NCI-H2107 treated with DMSO at 0.1 percent for 48 hours (cell line): ENCODE results near the gene CTBP1.

Source experiments
- DNase-seq: peaks from one replicate; lab custom pipeline; 2025; ENCODE audit not compliant: unreplicated experiment; lab: John Stamatoyannopoulos, UW

Gene CTBP1

DNA sequence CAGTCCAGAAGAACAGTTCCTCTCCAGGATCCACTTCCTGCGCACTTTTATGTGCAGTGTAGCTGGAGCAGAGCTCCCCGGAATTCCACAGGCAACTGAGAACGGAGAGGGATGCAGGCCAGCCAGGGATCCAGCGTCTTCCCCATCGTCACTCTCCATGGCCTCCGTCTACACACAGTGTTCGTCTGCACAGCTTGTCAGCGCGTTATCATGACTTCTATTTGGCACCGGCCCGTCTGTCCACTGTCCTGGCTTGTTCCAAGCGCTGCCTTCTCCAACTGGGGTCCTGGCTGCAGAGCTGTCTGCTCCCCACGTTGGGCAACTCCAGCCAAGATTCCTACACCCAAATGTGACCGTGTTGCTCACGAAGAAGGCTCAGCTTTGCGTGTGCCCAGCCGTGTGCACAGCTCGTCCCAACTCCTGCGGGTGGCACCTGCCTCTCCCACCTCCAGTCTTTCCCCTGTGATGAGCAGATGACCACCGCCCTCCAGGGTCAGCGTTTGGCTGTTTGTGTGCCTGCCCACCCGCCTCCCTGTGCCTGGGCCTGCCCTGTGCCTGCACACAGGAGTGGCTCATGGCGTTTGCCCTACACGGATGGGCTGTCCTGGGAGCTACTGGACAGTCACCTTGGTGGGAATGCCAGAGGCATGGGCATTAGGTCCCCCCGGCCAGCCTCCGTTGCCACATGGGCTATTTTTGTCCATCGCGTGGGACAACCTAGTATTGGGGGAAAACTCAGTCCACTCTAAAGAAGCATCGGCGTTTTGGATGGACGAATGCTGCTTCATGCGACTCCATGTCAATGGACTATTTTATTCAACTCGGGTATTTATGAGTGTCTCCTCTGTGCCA, 2.2 kb upstream of the CTBP1 start:
- DNase-seq, result no peak

DNA sequence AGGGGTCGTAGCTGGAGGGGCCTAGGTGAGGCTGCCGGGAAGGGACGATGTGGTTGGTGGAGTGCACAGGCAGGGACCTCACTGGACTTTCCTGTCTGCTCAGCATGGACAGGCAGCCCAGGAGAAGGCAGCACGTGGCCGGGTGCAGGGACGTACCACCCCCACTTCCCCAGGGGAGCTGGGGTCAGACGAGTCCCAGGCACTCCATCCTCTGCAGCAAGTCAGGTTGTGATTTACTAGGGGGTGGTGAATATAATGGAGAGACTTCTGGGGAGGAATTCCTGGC, 1.5 kb upstream of the CTBP1 start:
- no peak for DNase-seq

DNA sequence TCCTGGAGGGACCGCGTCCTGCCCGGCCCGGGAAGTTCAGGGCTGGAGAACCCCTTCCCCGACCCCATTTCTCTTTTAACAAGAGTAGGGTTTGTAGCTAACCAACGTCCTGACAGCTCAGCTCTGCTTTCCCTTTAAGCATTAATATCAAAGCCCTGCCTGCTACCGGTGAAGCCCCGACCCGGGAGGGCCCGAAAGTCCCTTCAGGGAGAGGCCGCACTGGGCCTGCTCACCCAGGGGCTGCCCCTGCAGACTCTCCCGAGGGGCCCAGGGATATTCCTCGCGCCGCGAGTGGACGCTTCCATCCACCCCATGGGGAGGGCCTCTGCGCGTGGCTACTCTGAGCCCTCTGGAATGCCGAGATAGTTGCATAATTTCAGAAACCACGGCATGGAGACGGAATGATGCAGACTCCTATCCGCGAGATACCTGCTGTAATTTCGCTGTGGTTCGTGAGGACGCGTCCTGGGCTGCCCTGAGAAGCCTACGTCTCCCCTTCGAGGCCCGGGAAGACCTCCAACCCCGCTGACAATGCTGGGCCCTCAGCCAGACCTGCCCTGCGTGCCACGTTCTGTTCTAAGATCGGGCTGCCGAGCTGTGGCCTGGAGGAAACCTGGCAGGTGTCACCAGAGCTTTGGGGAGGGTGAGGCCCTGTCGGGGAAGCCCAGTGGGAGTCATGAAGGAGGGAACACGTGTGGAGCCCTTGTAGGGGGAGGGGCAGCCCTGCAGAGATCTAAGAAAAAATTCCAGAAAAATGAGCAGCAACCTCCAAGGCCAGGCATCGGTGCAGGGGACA, 999 bp upstream of the CTBP1 start:
- DNase-seq, result no peak

DNA sequence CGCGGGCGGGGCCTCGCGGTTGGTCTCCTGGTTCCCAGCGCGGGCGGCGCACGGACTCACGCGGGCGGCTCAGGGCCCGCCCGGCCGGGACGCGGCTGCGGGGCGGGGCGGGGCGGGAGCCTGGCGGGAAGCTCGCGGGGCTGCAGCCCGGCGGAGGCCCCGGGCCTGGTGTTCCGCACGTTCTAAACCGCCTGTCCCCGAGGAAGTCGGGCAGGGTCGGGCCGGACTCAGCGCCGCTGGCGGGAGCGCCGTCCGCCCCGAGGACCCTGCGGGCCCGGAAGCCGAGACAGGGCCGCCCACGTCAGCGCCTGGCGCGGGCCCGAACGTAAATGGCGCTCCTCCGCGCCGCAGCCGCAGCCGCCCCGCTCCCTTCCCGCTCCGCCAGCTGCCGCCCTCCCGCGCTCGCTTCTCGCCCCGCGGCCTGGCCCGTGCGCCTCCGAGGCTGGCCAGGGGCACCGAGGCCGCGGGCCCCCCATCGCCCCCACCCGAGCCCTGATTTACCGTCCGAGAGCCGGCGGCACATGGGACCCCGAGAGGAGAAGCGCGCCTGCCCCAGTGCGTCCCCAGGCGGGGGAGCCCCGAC, 309 bp upstream of the CTBP1 start:
- DNase-seq, result no peak

DNA sequence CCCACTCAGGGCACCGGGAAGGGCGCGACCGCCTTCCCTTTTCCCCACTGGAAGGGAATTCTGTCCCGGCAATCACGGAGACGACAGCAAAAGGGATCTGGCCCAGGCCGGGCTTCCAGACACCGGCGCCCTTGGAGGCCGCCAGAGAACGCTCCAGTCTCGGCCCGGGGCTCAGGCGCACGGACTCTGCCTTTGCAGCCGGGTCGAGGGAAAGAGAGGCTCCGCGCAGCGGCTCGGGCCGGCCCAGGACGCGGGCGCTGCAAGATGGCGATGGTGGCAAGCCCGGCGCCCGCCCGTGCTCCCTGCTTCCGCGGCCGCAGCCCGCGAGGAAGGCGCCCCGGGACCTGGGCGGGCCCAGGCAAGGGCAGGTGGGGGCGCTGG, 1.1 kb downstream of the CTBP1 start:
- no peak for DNase-seq

DNA sequence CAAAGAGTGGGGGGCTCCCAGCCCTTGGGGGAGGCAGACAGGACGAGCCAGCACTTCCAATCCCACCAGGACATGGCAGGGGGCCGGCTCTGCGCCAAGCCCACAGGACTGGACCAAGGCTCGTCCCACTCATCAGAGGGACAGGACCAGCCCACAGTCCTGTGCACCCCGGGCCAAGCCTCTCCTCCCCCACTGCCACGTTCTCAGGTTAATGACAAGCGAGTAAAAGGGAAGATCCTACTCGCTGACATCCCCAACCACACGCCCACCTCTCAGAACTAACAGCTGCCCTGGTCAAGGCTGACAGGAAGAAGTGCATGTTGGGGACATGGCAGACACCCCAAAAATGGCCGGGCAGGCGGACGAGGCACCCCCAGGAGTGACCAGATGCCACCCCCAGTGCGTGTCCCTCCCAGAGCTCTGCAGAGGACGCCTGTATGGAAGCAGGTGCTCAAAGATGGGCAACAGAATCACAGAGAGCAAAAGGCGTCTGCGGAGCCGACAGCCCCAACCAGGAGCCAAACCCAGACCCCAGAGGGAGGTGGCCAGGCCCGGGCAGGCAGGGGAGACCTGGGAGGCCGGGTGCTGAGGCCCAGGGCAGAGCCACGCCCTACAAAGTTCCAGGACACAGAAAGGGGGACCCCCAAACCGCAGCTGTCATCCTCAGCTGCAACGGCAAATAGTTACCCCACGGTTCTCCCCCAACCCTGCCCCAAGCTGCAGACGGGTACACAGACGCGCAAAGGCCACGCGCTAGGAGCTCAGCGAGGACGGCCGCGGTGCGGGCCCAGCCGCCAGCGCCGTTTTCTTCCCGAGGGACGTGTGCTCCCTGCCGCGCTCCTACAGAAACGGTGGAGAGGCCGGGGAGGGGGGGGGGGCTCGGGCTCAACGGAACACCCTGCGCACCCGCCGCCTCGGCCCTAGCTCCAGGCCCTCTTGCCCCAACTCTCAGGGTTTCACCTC, 1.7 kb downstream of the CTBP1 start:
- DNase-seq, result no peak

DNA sequence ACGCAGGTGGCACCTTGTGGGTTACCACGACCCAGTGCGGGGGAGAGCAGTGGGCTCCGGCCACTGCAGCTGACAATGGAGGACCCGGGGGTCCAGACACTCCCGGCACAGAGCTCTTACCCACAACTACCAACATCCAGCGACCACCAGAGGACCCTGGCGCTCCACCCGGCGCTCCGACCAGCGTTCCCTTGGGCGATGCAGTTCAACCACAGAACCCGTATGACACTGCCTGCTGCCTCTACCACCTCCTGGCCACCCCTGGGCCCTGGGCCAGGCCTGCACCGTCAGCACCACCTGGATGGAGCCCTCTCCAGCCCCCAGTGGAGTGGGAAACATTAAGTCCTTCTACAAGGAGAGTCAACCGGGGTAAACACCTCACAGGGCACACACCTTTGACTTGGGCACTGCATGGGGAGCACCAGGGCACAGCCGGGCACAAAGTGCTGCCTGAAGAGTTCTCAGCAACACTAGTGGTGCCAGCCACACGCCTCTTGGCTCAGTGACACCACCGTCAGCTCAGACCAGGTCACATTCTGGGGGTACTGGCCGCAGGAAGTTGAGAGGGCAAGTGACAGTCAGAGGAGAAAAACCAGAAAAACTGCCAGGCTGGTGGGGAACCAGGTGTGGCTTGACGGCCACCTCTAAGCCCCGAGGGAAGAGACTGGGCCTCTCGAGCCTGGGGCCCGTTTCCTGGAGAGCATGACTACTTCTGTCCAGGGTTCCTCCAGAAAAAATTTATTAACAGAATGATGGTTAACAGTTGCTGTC, 2.6 kb downstream of the CTBP1 start:
- no peak for DNase-seq

DNA sequence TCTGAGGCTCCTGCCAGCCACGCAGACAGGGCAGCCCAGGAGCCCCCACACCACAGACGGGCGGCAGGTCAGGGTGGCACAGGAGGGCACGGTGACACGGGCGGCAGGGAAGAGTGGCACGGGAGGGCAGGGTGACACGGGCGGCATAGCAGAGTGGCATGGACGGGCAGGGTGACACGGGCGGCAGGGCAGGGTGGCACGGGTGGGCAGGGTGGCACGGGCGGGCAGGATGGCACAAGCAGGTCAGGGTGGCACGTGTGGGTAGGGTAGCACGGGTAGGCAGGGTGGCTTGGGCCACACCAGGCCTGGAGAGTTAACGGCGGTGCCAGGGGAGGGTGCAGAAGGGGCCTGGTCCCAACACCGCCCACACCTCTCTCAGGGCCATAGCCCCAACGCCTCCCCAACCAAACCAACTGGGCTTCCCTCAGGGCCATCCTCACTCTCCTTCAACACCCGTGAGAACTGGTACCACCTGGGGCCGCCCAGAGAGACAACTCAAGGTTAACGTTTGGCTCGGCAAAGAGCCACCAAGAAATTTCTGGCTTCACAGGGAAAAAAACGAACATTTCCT, 3.4 kb downstream of the CTBP1 start:
- DNase-seq, result no peak

DNA sequence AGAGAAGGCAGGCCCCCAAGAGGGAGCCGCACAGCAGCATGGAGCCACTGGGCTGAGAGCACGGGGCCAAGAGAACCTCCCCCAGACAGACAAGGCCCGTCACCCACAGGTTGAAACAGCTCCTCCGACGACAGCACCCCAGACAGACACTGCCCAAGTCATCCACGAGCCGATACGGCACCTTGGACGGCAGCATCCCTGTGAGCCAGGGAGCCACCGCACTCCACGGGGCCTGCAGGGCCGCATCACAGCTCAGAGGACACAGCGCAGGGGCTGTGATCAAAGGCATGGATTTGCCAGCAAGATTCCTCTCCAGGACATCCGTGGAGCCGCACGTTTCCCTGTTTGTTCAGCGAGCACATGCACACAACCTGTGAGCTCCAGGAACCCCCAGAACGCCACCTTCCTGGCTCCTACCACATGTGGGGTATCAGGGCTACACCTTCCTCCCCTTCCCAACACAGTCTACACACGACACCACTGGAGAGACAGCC, 3.9 kb downstream of the CTBP1 start:
- DNase-seq, result no peak

DNA sequence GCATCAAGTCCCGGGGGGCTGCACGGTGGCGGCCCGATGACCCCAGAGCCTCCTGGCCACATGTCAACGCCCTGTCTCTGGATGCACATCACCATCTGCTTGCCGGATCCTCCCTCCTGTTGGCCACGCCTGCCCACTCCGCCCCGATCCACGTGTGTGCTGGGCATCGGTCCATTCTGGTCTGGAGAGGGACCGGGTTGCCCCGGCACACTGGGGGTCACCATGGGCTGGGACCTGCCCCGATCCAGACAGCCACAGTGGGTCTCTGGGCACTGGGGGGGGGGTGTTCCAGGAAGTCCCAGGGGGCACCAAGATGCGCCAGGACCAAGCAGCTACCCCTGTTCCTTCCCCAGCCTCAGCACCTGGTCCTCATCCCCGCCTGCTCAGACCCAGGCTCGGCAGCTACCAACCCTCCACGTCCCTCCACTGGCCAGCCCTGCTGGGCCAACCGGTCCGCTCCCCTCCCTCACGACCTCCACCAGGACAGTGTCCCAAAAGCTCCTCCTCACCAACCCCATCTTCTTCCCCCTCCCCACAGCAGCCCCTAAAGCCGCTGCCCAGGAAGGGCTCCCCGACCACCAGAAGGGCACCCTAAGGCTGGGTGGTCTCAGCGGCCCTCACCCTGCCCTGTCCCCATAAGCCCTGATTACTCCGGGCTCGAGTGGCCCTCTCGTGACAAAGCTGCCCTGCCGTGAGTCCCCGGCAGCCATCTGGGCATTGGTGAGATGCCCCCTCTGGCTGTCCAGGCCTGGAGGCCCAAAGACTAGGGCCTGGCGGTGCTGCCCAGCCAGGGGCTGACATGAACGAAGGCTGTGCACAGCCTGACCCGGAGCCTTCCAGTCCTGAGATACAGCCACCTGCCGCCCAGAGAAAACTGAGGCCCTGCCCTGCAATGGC, 4.6 kb downstream of the CTBP1 start:
- DNase-seq, result no peak

DNA sequence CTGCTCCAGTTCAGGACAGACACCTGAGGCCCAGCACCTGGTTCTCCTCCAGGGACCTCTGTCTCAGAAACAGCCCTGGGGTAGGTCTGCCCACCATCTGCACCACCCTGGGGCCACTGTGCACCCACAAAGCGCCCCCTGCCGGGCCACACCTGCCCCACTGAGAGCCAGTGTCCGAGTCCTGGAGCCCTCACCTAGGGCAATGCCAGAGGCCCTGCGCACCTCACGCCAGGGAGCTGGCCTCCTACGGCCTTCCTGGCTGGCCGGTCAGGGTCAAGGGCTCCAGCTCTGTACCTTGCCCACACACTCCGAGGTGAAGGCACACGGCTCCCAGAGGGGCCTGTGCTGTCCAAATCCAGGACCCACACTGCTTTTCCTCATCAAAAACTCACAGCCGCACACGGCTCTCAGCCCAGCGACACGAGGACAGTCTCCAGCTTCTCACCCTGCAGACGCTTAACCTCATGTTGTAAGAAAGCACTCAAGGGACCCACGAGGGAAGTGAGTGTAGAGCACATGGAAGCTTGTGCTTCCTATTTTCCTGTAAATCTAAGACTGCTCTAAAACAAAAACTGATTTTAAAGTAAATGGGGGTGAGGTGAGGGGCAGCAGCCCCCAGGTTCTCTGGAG, 5.4 kb downstream of the CTBP1 start:
- DNase-seq, result no peak

DNA sequence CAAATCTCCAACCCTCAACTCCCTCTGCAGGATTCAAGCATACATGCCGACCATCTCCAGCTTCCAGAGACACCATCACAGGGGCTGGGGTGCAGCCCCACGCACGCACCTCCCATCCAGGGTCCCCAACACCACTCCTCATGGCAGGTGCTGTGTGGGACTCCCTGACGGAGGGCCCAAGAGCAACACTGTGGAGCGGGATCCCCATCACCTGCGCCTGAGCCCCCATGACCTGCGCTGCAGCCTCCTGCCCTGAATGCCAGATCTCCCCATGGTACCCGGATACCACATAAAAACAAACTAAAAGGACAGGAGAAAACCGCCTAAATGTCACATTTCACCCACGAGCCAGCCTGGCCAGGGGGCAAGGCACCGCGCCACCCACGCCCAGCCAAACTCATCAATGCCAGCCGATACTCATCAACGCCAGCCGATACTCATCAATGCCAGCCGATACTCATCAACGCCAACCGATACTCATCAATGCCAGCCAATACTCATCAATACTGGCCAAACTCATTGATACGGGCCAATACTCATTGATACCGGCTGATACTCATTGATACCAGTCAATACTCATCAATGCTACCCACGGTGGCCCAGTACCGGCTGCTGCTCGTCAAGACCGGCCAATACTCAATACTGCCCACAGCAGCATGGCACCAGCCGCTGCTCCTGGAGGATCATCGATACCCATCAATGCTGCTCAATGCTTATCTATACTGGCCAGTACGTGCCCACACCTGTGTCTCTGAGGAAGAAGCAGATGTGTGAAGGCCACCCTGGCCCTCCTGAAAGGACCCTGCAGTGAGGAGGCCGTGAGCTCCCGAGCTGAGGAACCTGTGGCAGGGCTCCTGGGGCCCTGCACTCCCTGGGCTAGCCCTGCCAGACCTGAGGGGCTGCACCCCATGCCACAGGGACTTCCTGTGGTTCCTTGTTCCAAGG, 6.2 kb downstream of the CTBP1 start:
- no peak for DNase-seq

DNA sequence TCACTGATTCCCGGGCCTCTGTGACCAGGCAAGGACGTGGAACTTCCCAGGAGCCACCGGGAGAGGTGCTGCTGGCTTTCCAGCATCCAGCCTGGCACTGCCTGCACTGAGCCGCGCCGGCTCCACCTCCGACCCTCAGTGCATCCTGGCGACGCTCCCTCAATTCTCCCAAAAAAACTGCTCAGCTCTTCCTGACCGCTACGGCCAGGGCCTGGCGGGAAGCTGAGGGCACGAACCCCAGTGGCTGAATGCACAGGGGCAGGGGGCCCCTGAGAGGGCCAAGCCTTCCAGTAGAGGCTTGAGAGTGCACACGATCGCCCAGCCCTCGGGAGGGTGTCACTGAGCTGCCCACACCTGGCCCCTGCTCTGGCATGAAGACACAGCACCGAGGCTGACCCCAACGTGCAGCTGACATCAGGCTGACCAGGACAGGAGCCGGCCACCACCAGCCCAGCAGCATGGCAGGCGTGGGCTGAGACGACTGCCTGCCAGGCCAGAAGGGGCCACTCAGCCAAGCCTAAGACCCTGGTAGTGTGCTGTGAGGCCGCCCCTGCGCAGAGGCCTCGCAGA, 6.9 kb downstream of the CTBP1 start:
- no peak for DNase-seq

DNA sequence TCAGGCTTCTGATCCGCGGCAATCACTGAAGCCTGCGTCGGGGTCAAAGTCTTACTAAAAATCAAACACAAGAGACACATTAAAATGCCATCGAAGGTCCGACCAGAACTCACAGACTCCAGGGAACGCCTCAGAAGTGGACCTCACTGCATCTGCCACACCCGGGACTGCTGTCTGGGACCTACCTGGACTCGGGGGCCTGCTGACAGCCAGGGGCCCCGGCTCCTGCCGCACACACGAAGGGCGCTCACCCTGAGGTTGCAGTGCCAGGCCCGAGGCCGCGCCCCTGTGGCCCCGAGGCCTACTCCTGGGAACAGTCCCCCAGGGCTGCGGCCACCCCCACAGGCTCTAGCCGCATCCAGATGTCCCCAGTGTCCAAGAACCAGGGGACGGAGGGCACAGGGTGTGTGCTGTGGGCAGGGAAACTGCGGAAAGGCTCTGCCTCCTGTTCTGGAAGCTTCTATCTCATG, 7.4 kb downstream of the CTBP1 start:
- DNase-seq, result no peak

DNA sequence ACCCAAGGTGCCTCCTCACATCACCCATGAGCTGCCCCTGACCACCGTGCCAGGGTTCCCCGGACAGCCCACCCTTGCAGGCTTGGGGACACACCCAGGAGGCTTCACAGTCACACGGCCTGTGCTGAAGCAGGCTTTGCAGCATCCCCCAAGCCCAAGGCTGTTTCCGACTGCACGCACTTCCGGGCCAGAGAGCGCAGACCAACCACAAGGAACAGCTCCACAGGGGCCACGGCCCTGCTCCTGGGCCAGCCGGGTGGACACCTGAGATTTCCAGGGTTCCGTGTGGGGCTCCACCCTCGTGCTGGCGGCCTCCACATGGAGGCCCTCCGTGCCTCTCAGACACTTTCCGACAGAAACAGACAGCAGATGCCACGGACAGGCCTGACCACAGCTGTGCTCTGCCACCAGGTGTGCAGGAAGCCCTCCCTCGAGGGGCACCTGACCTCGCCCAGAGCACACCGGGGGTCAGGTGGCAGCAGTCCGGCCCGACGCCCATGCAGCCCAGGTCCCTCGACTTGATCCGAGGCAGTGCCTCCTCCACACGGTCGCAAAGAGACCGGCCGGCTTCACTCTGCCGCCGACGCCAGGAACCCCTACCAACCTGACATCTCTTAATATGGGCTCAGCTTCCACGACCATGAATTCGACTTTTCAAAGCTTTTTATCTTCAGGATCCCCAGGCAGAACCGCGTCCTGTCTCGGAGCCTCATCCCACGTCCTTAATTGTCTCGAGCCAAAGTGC, 8.0 kb downstream of the CTBP1 start:
- DNase-seq, result no peak

DNA sequence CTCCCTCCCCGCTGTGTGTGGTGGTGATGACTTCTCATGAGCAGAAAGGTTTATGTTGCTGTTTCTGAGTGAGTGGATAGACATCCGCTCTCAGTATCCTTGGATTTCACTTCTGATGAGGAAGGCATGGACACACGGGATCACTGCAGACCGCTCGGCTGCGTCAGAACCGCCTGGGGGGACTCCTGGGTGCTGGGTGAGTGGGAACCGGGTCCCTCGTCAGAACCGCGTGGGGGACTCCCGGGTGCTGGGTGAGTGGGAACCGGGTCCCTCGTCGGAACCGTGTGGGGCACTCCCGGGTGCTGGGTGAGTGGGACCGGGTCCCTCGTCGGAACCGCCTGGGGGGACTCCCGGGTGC, 9.0 kb downstream of the CTBP1 start:
- DNase-seq, result no peak
